SK-N-SH (cell line): ENCODE data around the gene LSM2. TPM values are rescaled to one million over a fixed set of nuclear protein-coding genes. Genes with fewer than 3 reads are reported as not detected.

Source experiments
- CTCF ChIA-PET: fragments of 300-600, 350-600 bp; formaldehyde crosslinking; extraction: SDS; loops from one replicate; lab custom pipeline; 2021; lab: Yijun Ruan, JAX
- POLR2A ChIA-PET: fragments of 350-600 bp; sonication (Branson Sonifier 250); formaldehyde crosslinking; extraction: SDS; loops from one replicate; lab custom pipeline; 2020; ENCODE audit warnings: antibody characterized with exemption, inconsistent platforms; lab: Yijun Ruan, JAX
- DNase-seq: peaks from one replicate; pipeline ENCODE4 v3.0.0; 2012
- H2AFZ ChIP-seq: fragments of 200-600 bp; sonication (generic); 2 replicates; pipeline ENCODE4 v1.8.1; 2016; ENCODE audit warnings: antibody characterized with exemption, mild to moderate bottlenecking, low read depth
- H3F3A ChIP-seq: fragments of 200-600 bp; sonication (generic); replicated peaks from 2 replicates; pipeline ENCODE3; 2016; ENCODE audit warnings: antibody characterized with exemption, mild to moderate bottlenecking; ENCODE audit not compliant: insufficient read depth
- H3K27ac ChIP-seq, 2 experiments: fragments of 200-500 bp in 1 of 2; fragments of 200-600 bp in 1 of 2; sonication (Bioruptor generic) in 1 of 2; sonication (generic), shearing (Covaris generic) in 1 of 2; 2 replicates each; pipeline versions ENCODE4 v1.5.1 to v1.6.1; 2014 to 2016; ENCODE audit warnings: low read depth in 2 of 2, inconsistent platforms in 1 of 2, low read length in 1 of 2, mild to moderate bottlenecking in 1 of 2, mixed read lengths in 1 of 2
- H3K27me3 ChIP-seq: fragments of 200-600 bp; sonication (generic), shearing (Covaris generic); 2 replicates; pipeline ENCODE4 v1.6.1; 2016; ENCODE audit warnings: mixed run types; ENCODE audit not compliant: insufficient read depth
- H3K36me3 ChIP-seq, 2 experiments: fragments of 200-500 bp in 1 of 2; fragments of 200-600 bp in 1 of 2; sonication (Bioruptor generic) in 1 of 2; sonication (generic) in 1 of 2; replicated peaks in 1 of 2; 2 replicates each; pipeline versions ENCODE3 to v1.5.1; 2014 to 2016; ENCODE audit warnings: low read length in 1 of 2, mild to moderate bottlenecking in 1 of 2; ENCODE audit not compliant: insufficient read depth in 2 of 2, control insufficient read depth in 1 of 2
- H3K4me1 ChIP-seq, 2 experiments: fragments of 200-500 bp in 1 of 2; fragments of 200-600 bp in 1 of 2; sonication (Bioruptor generic) in 1 of 2; sonication (generic), shearing (Covaris generic) in 1 of 2; 2 replicates each; pipeline versions ENCODE4 v1.5.1 to v1.6.1; 2014 to 2016; ENCODE audit warnings: low read depth in 1 of 2, low read length in 1 of 2, mixed run types in 1 of 2; ENCODE audit not compliant: insufficient read depth in 2 of 2, control insufficient read depth in 1 of 2
- H3K4me2 ChIP-seq: fragments of 200-600 bp; sonication (generic), shearing (Covaris generic); 2 replicates; pipeline ENCODE4 v1.6.1; 2017; ENCODE audit warnings: mixed run types
- H3K4me3 ChIP-seq, 2 experiments: fragments of 200-500 bp in 1 of 2; fragments of 200-600 bp in 1 of 2; sonication (Bioruptor generic) in 1 of 2; sonication (generic), shearing (Covaris generic) in 1 of 2; 2 replicates each; pipeline versions ENCODE4 v1.5.1 to v1.8.1; 2014 to 2016; ENCODE audit warnings: low read depth in 2 of 2, inconsistent platforms in 1 of 2, low read length in 1 of 2, mild to moderate bottlenecking in 1 of 2, mixed read lengths in 1 of 2, moderate library complexity in 1 of 2
- H3K79me2 ChIP-seq: fragments of 200-600 bp; sonication (generic); 2 replicates; pipeline ENCODE4 v1.8.1; 2017; ENCODE audit warnings: mild to moderate bottlenecking; ENCODE audit not compliant: insufficient read depth
- H3K9ac ChIP-seq: fragments of 200-600 bp; sonication (generic); 2 replicates; pipeline ENCODE4 v1.6.1; 2017; ENCODE audit warnings: mixed run types
- H3K9me2 ChIP-seq: fragments of 200-600 bp; sonication (generic); 2 replicates; pipeline ENCODE4 v1.6.1; 2017; ENCODE audit warnings: mixed run types
- H3K9me3 ChIP-seq: fragments of 200-600 bp; sonication (generic); 2 replicates; pipeline ENCODE4 v1.6.1; 2017; ENCODE audit warnings: mixed run types, mild to moderate bottlenecking, moderate library complexity
- H4K20me1 ChIP-seq: fragments of 200-600 bp; sonication (generic); 2 replicates; pipeline ENCODE4 v1.6.1; 2017; ENCODE audit warnings: mild to moderate bottlenecking, mixed run types; ENCODE audit not compliant: insufficient read depth
- EP300 ChIP-seq, 2 experiments: IDR thresholded peaks; 2 replicates each; pipeline versions ENCODE4 v1.4.0 to v1.6.1; 2012; ENCODE audit warnings: borderline replicate concordance in 1 of 2, low read depth in 1 of 2, low read length in 1 of 2
- EZH2phosphoT487 ChIP-seq: fragments of 200-600 bp; sonication (generic); IDR thresholded peaks from 2 replicates; pipeline ENCODE4 v1.6.1; 2017; ENCODE audit warnings: low read depth, mixed run types, mild to moderate bottlenecking, antibody characterized with exemption, moderate library complexity, borderline replicate concordance
- FOXJ3 ChIP-seq: sonication (generic); formaldehyde crosslinking; IDR thresholded peaks from 2 replicates; pipeline ENCODE4 v1.5.1; 2020; ENCODE audit warnings: mild to moderate bottlenecking, missing genetic modification reagents
- GABPA ChIP-seq: IDR thresholded peaks from 2 replicates; pipeline ENCODE4 v1.4.0; 2012; ENCODE audit warnings: low read depth, mild to moderate bottlenecking
- GATA2 ChIP-seq: sonication (generic); formaldehyde crosslinking; IDR thresholded peaks from 2 replicates; pipeline ENCODE4 v1.5.0; 2020; ENCODE audit warnings: mild to moderate bottlenecking, missing genetic modification reagents
- IRF3 ChIP-seq: fragments of 150-350 bp; IDR thresholded peaks from 2 replicates; pipeline ENCODE4 v1.6.1; 2016; ENCODE audit warnings: mild to moderate bottlenecking, low read depth, low read length
- MAX ChIP-seq: IDR thresholded peaks from 2 replicates; pipeline ENCODE4 v1.4.0; 2012; ENCODE audit warnings: low read depth
- MEF2A ChIP-seq: IDR thresholded peaks from 2 replicates; pipeline ENCODE4 v1.4.0; 2012; ENCODE audit warnings: low read depth, borderline replicate concordance
- NFIC ChIP-seq: IDR thresholded peaks from 2 replicates; pipeline ENCODE4 v1.4.0; 2012; ENCODE audit warnings: borderline replicate concordance
- RAD21 ChIP-seq: IDR thresholded peaks from 2 replicates; pipeline ENCODE4 v1.6.1; 2012; ENCODE audit warnings: mild to moderate bottlenecking, low read length
- RCOR1 ChIP-seq: fragments of 150-350 bp; IDR thresholded peaks from 2 replicates; pipeline ENCODE4 v1.6.1; 2017; ENCODE audit warnings: antibody characterized with exemption, low read length
- RFX5 ChIP-seq: IDR thresholded peaks from 2 replicates; pipeline ENCODE4 v1.6.1; 2012; ENCODE audit warnings: mild to moderate bottlenecking, improper control_type of control experiment, low read length
- RXRA ChIP-seq: IDR thresholded peaks from 2 replicates; pipeline ENCODE4 v1.4.0; 2012; ENCODE audit warnings: low read depth, mild to moderate bottlenecking, borderline replicate concordance
- SIN3A ChIP-seq: IDR thresholded peaks from 2 replicates; pipeline ENCODE4 v1.6.1; 2012; ENCODE audit warnings: low read depth, mild to moderate bottlenecking, low read length, moderate library complexity, borderline replicate concordance
- SMC3 ChIP-seq: IDR thresholded peaks from 2 replicates; pipeline ENCODE4 v1.6.1; 2012; ENCODE audit warnings: low read depth, low read length, improper control_type of control experiment
- TAF1 ChIP-seq: IDR thresholded peaks from 2 replicates; pipeline ENCODE4 v1.6.1; 2012; ENCODE audit warnings: low read depth, mild to moderate bottlenecking, low read length, moderate library complexity, borderline replicate concordance
- TCF12 ChIP-seq: IDR thresholded peaks from 2 replicates; pipeline ENCODE4 v1.4.0; 2012
- YY1 ChIP-seq: IDR thresholded peaks from 2 replicates; pipeline ENCODE4 v1.4.0; 2012; ENCODE audit warnings: low read depth, mild to moderate bottlenecking
- WGBS: methylation state at CpG from one replicate; pipeline ENCODE4 v1.1.6; 2017; ENCODE audit warnings: low lambda C conversion rate; 5-methylcytosine and 5-hydroxymethylcytosine counted together
- polyA plus RNA-seq, 3 experiments: library from polyadenylated mRNA; depleted of rRNA; stranded (reverse); fragments of >200 nt; gene quantifications; 2 replicates each; pipeline ENCODE4 v1.2.3, GENCODE V29; 2012
- TF ChIP-seq, protein P1 (sequence below): IDR thresholded peaks from 2 replicates; pipeline ENCODE4 v1.6.1; 2012; ENCODE audit warnings: mild to moderate bottlenecking, low read depth, low read length, moderate library complexity
- TF ChIP-seq, protein P2 (sequence below): fragments of 200-600 bp; sonication (generic); IDR thresholded peaks from 2 replicates; pipeline ENCODE4 v1.6.1; 2017; ENCODE audit warnings: antibody characterized with exemption, mild to moderate bottlenecking, moderate library complexity
- TF ChIP-seq, protein P3 (sequence below): IDR thresholded peaks from 2 replicates; pipeline ENCODE4 v1.4.0; 2012; ENCODE audit warnings: low read depth, borderline replicate concordance

LSM2 gene
- polyA plus RNA-seq, 1 of the 3 experiments (the other 2 are of a cell fraction) = 79.1 TPM

- TF ChIP-seq TAF1 (no peak), MAX (no peak), RXRA (no peak), EP300 (IDR thresholded peaks at IDR 0.05; ENCODE audit: borderline replicate concordance in 1 of 2, low read depth in 1 of 2, low read length in 1 of 2) (no peak), TCF12 (peak; percentile 36; the same call in 1 of the 2 replicates), NFIC (0 out of 2 replicates have a peak, but pooled peaks have one; percentile 21), EZH2phosphoT487 (no peak), GATA2 (CRISPR knock-in tag) (no peak), SMC3 (no peak), SIN3A (no peak), FOXJ3 (CRISPR knock-in tag) (no peak), MEF2A (no peak), RFX5 (no peak), YY1 (no peak), RCOR1 (no peak), RAD21 (no peak)
- TF ChIP-seq, protein P1, sequence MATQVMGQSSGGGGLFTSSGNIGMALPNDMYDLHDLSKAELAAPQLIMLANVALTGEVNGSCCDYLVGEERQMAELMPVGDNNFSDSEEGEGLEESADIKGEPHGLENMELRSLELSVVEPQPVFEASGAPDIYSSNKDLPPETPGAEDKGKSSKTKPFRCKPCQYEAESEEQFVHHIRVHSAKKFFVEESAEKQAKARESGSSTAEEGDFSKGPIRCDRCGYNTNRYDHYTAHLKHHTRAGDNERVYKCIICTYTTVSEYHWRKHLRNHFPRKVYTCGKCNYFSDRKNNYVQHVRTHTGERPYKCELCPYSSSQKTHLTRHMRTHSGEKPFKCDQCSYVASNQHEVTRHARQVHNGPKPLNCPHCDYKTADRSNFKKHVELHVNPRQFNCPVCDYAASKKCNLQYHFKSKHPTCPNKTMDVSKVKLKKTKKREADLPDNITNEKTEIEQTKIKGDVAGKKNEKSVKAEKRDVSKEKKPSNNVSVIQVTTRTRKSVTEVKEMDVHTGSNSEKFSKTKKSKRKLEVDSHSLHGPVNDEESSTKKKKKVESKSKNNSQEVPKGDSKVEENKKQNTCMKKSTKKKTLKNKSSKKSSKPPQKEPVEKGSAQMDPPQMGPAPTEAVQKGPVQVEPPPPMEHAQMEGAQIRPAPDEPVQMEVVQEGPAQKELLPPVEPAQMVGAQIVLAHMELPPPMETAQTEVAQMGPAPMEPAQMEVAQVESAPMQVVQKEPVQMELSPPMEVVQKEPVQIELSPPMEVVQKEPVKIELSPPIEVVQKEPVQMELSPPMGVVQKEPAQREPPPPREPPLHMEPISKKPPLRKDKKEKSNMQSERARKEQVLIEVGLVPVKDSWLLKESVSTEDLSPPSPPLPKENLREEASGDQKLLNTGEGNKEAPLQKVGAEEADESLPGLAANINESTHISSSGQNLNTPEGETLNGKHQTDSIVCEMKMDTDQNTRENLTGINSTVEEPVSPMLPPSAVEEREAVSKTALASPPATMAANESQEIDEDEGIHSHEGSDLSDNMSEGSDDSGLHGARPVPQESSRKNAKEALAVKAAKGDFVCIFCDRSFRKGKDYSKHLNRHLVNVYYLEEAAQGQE = no peak
These were observed 53.9 kb downstream of the LSM2 start (continued) for GRCh38 chr6:31752739-31753319.

- Histone ChIP-seq H3K9me2 (no peaks in the 10 kb centered on the region), H3K4me3 (no peak overlapping the region), H3K4me2 (no peak overlapping the region), H4K20me1 (no peaks in the 10 kb centered on the region), H3F3A (peaks cover 26% of the 10 kb centered on the region), H3K36me3 (peaks cover 0 to 6% of the 10 kb centered on the region in 2 experiments), H3K27me3 (no peaks in the 10 kb centered on the region), H3K4me1 (0 out of 4 replicates have a peak, but pooled peaks cover 0 to 3% of the 10 kb centered on the region in 2 experiments), H2AFZ (no peak overlapping the region), H3K27ac (no peak overlapping the region), H3K9me3 (no peaks in the 10 kb centered on the region), H3K9ac (no peak overlapping the region), H3K79me2 (no peaks in the 10 kb centered on the region; the same call in 1 of the 2 replicates)
- POLR2A ChIA-PET = no interaction called here
- TF ChIP-seq TAF1 (no peak), SMC3 (no peak), GABPA (no peak), NFIC (no peak), RXRA (no peak), IRF3 (no peak), RCOR1 (no peak)
- TF ChIP-seq, protein P2, sequence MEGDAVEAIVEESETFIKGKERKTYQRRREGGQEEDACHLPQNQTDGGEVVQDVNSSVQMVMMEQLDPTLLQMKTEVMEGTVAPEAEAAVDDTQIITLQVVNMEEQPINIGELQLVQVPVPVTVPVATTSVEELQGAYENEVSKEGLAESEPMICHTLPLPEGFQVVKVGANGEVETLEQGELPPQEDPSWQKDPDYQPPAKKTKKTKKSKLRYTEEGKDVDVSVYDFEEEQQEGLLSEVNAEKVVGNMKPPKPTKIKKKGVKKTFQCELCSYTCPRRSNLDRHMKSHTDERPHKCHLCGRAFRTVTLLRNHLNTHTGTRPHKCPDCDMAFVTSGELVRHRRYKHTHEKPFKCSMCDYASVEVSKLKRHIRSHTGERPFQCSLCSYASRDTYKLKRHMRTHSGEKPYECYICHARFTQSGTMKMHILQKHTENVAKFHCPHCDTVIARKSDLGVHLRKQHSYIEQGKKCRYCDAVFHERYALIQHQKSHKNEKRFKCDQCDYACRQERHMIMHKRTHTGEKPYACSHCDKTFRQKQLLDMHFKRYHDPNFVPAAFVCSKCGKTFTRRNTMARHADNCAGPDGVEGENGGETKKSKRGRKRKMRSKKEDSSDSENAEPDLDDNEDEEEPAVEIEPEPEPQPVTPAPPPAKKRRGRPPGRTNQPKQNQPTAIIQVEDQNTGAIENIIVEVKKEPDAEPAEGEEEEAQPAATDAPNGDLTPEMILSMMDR = no peak
- TF ChIP-seq, protein P3, sequence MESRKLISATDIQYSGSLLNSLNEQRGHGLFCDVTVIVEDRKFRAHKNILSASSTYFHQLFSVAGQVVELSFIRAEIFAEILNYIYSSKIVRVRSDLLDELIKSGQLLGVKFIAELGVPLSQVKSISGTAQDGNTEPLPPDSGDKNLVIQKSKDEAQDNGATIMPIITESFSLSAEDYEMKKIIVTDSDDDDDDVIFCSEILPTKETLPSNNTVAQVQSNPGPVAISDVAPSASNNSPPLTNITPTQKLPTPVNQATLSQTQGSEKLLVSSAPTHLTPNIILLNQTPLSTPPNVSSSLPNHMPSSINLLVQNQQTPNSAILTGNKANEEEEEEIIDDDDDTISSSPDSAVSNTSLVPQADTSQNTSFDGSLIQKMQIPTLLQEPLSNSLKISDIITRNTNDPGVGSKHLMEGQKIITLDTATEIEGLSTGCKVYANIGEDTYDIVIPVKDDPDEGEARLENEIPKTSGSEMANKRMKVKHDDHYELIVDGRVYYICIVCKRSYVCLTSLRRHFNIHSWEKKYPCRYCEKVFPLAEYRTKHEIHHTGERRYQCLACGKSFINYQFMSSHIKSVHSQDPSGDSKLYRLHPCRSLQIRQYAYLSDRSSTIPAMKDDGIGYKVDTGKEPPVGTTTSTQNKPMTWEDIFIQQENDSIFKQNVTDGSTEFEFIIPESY = no peak
- 92% methylated on average over 7 of the region's 7 CpGs for WGBS
- CTCF ChIA-PET = interaction anchor here (1.2 kb wide), 1 partner anchor 80 kb away, joined by 4 read pairs; no protein-coding TSS in a partner anchor
- DNase-seq = no peak
These were observed 56.2 kb downstream of the LSM2 start for GRCh38 chr6:31750411-31751022.
